Ishikawa (cell line): ENCODE results near the gene NAV2.

Source experiments
- FOXM1 ChIP-seq: IDR thresholded peaks from 2 replicates; pipeline ENCODE4 v1.6.1; 2012; ENCODE audit warnings: low read depth, borderline replicate concordance
- RAD21 ChIP-seq: IDR thresholded peaks from 2 replicates; pipeline ENCODE4 v1.6.1; 2012; ENCODE audit warnings: low read depth
- REST ChIP-seq: IDR thresholded peaks from 2 replicates; pipeline ENCODE4 v1.6.1; 2012; ENCODE audit warnings: low read depth, mild to moderate bottlenecking
- TAF1 ChIP-seq: IDR thresholded peaks from 2 replicates; pipeline ENCODE4 v1.6.1; 2012; ENCODE audit warnings: low read depth, mild to moderate bottlenecking
- YY1 ChIP-seq: IDR thresholded peaks from 2 replicates; pipeline ENCODE4 v1.6.1; 2012; ENCODE audit warnings: low read depth
- ZBTB7A ChIP-seq: IDR thresholded peaks from 2 replicates; pipeline ENCODE4 v1.6.1; 2012; ENCODE audit warnings: low read depth

GRCh38 chr11:20080032-20080685 lies 367.5 kb downstream of the NAV2 start:
- TF ChIP-seq REST (no peak), TAF1 (no peak), FOXM1 (no peak), RAD21 (no peak), ZBTB7A (no peak), YY1 (no peak)
